CD4-positive, alpha-beta T cell treated with Interleukin-21 for 1 hour (primary cell): ENCODE data around the gene NLRC3.

Experiments
- DNase-seq: peaks from one replicate; pipeline ENCODE4 v3.0.0-alpha.2; 2020

Gene NLRC3

DNA sequence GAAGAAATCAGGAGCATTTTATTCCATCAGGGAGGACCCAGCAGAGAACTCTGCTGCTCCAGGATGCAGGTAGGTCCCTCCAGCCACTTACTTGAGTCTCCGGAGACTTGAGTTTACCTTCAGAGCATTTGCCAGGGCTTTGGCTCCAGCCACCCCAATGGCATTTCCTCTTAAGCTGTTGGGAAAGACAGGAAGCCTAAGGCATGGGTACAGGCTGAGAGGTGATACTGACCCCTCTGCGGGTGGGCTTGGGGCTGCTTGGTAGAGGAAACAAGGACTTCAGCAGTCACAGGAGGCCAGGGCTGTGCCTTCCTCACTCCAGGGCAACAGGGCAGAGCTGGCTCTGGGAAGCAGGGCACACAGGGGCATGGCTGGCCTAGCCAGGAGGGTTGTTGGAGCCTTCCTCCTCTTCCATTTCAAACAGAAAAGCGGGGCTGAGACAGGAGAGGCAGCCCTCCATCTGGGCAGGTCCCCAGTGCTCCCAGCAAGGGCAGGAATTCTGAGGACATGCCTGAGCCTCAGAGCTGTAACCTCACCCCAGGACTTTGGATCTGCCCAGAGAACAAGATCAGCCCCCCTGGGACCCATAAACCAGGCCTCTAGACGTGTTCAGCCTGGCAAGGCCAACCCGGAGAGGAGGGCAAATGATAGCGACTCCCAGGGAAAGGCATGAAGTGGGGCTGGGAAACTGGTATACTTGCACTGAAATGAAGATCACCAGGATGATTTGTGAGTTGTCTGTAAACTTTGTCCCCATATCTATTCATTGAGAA, 34.4 kb downstream of the NLRC3 start:
- no peak for DNase-seq

DNA sequence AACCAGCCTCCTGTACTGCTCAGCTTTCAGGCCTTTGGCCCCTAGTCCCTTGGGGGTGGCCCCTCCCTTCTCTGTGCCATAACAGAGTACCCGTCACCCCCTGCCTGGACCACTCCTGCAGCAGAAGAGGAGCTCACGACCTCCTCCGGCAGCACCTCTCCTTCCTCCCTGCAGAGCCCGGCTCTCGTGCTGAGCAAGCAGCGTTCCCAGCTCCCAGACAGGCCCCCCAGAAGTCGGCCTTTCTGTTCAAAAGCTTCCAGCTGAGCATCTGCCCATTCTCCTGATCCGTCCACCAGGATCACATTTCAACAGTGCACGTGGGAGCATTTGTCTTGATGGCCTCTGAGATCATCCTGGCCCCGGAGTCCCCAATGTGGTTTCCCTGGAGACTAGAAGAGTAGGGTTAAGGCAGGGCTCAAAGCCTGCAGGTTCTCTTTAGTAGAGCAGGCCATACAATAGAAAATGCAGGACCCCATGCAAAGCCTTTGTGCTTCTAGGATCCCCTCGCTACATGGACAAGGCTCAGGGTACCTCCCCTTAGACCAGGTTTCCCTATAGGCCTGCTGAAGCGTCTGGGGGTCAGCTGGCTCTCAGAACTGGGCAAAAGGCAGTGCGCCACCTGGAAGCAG, 35.6 kb downstream of the NLRC3 start:
- DNase-seq, result no peak

DNA sequence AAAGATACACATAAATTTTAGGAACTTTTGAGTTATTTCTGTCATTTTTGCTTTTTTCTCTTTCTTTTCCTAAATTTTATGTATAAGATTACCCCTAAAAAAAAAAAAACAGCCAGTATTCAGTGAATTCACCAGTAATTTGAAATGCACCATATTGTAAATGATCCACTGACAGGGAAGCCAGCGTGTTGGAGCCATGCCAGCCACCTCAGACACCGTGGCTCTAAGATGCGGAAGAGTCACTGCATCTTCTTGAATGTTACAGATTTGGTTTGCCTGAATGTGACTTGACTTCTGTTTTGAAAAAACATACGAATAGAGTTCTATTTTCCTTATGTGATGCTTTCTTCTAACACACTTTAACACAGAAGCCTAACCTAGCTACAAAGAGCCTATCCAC, 39.0 kb downstream of the NLRC3 start:
- no peak for DNase-seq

DNA sequence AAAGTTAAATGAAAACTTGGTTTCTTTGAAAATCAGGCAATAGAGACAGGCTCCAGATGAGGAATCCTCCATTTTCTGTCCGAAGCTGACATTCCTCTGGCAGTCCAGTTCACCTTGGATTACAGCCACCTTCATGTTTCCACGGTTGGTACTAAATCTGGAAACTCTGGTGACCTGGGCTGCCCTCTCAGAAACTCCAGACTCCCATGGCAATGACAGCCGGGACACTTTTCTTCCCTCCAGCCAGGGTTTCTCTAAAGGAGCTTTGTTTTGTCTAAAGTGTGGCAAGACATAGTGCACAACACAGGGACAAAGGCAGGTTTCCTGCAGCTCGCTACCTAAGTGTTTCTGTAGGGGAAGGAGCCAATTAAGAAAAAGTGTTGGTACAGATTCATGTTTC, 40.4 kb downstream of the NLRC3 start:
- DNase-seq, result no peak

DNA sequence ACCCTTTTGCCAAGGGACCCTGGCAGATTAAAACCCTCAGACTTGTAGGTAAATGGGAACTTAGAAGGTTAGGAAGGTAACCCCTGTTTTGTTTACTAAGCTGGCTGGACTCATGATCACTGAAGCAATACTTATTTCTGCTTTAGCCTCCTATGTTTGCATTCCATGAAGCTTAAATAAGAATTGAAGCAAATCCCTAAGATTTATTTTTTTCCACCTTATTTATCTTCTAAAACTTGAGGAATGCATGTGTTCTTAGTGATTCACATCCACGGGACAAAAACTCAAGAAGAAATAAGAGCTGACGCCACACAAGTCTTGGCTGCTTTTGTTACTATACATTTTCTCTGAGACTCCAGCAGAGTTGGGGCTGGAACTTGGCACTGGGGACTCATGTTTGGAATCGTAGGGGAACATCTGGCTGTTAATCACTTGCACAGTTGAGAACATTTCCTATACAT, 40.9 kb downstream of the NLRC3 start:
- DNase-seq, result no peak

DNA sequence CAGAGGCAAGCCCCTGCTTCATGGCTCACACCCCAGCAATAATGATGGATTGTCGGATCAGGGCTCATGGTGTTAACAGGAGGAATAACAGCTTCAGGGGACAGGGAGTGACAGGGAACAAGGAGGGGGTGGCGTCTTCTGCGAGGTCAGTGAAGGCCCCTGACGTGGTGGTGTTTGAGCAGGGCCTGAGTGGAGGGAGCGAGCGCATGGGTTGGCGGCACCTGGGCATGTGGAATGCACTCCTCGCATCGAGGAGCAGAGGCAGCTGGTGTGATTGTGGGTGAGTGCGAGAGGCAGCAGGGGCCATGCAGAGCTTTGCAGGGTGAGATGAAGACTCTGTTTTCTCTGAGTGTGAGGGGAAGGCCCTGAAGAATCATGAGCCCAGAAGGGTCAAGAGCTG, 43.1 kb downstream of the NLRC3 start:
- DNase-seq, result no peak

DNA sequence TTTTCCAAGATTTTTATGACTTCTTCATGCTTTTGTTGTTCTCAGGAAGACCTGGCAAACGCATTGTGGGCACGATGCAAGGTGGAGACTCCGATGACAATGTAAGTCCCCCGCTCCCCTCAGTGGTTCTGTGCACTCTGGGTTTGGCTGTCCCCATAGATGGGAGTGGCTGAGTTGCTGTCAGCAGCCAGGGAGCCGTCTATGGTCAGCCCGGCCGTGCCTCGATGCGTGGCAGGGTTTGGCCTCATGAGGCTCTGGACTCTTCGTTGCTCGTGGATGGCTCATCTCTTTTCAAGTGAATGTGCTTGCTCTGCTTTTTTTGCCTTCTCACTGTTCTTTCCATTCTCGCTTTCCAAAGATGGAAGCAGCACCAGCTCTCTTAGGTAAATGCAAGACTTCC, 44.5 kb downstream of the NLRC3 start:
- DNase-seq, result no peak

DNA sequence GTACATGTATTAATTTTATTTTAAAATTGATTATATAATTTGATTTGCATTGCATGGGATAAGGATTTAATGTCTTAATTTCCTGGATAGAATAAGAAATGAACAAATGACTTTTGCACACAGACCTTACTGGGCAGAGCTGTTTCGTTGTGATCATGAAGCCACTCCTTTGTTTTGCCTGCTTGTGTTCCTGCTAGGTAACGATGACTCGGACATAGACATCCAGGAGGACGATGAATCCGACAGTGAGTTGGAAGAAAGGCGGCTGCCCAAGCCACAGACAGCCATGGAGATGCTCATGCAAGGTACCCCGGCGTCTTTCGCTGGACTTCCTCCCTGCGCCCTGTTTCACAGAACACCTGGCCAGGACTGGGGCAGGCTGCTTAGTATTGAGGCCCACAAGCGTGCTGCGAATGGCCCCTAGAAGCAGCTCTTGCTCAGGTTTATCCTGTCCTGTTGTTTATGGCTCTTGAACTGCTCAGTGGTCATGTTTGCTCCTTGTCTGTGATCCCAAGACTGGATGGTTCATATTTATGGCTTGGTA, 46.8 kb downstream of the NLRC3 start:
- no peak for DNase-seq

DNA sequence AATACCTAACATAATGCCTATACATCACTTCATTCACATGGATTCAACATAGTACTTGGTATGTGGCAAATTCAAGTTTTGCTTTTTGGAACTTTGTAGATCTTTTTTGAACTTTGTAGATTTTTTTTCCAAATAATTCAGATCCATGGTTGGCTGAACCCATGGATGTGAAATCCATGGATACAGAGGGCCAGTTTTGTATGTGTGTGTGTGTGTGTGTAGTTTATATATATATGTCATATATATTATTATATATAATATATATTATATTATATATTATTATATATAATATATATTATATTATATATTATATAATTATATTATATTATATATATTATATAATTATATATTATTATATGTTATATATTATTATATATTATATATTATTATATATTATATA, 48.0 kb downstream of the NLRC3 start:
- no peak for DNase-seq

DNA sequence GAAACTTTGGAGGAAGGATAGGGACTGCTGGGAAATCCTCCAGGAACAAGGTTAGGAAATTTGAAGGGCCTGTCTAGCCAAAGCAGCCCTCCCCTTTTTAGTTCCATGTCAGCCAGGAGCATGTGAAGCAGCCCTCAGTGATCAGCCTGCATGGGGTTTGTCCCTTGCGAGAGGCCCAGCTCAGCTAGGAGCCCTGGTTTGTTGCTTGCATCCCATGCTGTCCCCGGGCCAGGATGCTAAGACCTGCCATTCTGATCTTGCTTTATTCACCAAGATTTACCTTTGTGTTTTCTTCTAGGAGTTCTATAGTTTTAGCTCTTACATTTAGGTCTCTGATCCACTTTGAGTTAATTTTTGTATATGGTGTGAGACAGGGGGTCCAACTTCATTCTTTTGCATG, 48.8 kb downstream of the NLRC3 start:
- DNase-seq, result no peak

DNA sequence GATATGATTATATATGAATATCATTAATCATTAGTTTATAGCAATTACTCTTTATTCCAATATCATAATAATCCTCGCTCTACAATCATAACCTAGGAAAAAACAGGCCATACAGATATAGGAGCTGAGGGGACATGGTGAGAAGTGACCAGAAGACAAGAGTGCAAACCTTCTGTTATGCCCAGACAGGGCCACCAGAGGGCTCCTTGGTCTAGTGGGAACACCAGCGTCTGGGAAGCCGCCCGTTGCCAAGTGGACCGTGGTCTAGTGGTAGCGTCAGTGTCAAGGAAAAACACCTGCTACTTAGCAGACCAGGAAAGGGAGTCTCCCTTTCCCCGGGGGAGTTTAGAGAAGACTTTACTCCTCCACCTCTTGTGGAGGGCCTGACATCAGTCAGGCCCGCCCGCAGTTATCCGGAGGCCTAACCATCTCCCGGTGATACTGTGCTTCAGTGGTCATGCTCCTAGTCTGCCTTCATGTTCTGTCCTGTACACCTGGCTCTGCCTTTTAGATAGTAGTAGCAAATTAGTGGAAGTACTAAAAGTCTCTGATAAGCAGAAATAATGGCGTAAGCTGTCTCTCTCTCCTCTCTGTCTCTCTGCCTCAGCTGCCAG, 49.9 kb downstream of the NLRC3 start:
- peak; percentile 63 for DNase-seq

DNA sequence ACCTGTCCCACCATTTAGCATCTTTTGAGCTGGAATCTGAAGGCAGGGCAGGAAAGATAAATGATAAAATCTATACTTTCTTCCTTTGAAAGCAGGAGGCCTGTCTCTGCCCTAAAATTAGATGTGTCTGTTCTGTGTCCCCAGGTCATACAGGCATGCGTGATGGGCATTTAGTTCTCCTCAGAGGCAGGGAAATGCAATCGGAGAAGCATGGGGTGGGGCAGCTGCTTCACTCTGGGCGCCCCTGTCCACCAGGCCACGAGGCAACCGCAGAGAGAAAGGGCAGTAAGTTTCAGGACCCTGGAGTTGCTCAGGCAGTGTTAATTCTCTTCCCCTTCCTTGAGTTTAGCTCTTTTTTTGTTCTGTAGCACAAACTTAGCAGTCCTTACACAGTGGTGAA, 51.3 kb downstream of the NLRC3 start:
- no peak for DNase-seq

DNA sequence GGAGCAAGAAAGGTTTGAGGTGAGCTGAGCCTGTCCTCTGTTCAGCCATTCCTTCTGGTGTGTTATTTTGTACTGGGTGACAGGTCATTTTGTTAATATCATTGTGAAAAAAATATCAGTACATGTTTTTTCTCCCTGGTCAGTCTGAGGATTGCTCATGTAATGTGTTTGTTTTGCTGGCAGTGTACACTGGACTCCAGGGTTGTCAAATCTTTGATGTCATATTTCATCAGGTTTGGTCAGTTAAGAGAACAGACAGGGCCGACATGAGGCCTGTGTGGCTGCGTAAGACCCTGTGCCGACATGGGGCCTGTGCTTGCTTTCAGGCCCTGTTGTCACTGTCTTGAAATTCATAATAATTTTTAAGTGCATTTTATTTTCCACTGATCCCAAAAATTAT, 53.9 kb downstream of the NLRC3 start:
- no peak for DNase-seq

DNA sequence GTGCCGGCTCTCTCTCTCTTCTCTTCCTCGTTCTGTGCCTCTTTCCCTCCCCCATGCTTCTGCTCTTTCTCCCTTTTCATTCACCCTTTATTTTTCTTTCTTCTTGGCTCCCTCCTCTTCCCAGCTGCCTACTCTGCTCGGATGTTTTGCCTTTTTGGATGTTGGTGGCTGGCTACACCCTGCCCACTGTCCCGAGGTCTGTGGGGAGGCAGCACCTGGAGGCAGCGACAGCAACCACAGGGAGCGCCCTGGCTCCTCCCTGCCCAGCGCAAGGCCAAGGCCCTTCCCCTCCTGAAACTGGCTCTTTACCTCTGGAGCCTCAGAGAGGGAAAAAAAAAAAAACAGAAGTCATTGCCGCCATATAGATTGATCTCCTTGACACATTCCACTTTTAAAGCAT, 56.4 kb downstream of the NLRC3 start:
- DNase-seq, result no peak

DNA sequence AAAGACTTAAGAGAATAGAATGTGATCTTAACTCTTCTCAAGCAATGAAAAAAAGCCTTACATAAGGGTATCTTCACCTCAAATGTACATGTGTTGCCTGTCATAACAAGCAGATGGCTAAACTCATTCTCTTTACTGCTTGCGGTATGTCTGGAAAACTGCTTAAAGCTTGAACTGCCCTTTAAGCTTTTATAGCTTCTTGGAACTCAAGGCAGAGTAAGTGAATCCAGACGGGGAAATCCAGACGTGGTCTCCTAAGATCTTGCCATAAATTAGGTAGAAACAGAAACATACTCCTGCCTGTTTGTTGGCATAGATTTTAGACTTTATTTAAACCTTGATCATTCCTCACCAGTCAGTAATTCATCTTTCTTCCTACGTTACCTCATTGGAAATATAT, 56.8 kb downstream of the NLRC3 start:
- no peak for DNase-seq

DNA sequence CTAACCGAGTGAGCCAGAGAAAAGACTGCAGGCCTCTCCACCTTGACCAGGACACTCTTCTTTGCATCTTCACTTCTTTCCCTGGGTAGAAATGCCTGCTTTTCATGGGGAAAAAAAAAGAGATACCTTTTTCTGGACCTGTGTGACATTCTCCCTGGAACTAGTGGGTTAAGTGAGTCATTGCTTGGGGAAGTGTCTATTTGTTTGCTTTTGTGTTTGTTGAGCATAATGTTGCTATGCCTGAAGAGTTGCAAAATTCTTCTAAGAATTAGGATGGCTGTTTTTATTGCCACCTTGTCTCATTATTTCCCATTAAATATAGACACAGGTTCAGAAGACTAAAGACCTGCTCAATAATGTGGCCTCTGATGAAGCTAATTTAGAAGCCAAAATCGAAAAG, 57.6 kb downstream of the NLRC3 start:
- no peak for DNase-seq

DNA sequence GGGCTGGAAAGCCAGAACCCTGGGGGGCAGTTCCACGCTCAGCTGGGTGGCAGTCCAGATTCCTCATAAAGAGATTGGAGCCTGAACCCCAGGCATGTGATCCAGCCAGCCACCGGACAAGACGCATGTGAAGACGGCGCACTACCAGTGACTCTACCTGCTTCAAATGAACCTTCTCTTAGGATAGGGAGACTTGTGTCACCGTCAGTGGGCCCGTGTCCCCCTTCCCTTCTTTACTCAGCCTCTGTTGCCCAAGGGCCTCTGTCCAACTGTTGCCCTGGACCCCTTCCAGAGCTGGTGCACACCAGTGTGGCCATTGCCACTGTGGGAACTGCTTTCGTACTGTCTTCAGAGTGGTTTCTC, 58.2 kb downstream of the NLRC3 start:
- DNase-seq, result no peak

DNA sequence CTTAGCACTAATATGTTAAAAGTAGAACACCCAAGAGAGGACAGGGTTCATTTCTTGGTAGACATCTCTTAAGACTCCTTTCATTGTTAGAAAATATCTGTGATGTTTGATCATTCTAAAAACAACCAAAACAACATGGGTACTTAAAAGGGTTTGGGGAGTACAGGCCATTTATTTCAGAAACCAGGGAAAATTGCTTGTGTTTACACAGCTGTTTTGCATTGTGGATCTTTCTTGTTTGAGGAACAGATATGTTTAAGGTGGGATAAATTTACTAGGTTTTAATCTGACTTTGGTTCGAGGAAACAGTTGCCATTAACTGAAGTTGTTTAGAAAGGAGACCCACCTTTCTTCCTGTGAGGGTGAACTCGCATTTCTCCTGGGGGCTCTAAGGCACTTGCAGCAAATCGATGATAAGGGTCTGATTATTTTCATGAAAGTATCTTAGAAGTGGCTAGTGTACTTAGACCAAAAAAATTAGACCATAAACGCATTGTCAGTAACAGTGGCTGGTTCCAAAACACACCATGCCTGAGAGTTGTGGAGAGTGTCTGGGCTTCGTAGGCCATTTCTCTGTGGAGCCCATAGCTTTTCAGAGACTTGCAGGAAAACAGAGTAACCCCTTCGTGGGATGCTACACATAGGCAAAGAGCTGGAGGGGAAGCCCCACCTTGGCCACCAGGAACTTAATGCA, 58.8 kb downstream of the NLRC3 start:
- no peak for DNase-seq

DNA sequence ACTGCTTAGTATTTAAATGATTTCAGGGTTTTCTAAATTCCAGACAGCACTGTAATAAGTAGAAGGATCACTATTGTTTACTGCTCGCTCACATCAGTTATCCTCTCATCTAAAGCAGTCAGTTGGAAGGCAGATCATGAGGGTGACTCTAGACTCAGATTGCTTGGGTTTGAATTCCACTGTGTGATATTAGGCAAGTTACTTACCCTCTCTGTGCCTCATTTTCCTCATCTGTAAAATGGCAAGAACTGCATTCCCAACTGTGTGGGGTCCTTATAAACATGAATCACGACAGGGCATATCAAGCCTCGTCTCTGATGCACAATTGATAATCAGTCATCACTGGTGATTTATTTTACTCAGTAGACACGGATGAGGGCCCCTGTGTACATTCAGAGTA, 61.3 kb downstream of the NLRC3 start:
- no peak for DNase-seq

DNA sequence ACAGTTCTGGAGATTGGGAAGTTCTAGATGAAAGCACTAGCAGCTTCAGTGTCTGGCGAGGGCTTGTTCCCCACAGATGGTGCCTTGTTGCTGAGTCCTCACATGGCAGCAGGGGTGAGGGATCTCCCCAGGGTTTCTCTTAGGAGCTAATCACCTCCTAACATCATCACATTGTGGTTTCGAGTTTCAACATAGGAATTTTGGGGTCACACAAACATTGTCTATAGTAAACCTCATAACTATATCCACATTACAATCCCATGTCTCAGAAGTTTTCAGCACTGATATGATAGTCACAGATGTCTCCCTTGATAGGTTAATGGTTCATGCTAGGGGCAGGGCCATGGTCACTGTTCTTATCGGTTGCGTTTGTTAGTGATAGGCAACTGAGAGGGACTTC, 62.6 kb downstream of the NLRC3 start:
- no peak for DNase-seq

DNA sequence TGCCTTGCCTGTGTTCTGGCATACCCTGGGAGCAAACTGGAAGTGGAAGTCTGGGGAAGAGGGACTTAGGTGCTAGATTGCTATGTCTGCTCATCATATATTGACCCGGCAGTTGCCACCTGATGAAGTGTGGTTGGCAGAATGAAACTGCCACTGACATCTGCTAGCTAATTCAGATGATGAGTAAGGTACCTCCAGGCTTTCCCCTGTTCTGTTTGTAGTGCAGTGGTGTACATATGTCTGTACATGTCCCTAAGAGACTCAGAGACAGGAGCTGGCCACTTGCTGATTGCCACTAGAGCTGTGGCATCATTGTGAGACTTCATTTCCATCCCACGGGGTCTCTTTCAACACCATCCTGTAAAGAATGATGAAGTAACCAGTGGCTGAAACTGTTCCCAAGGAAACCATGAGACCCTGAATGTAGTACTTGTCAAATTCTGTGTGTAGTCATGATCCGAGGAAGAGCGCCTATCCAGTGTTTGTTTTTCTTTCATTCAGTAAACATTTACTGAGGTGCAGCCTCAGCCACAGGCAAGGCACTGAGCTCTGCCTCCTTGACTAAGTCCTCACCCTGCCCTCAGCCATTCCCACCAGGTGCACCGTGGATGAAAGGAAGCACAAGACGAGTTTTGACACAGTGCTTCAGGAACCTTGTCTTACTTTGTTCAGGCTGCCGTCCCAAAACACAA, 63.2 kb downstream of the NLRC3 start:
- DNase-seq, result no peak

DNA sequence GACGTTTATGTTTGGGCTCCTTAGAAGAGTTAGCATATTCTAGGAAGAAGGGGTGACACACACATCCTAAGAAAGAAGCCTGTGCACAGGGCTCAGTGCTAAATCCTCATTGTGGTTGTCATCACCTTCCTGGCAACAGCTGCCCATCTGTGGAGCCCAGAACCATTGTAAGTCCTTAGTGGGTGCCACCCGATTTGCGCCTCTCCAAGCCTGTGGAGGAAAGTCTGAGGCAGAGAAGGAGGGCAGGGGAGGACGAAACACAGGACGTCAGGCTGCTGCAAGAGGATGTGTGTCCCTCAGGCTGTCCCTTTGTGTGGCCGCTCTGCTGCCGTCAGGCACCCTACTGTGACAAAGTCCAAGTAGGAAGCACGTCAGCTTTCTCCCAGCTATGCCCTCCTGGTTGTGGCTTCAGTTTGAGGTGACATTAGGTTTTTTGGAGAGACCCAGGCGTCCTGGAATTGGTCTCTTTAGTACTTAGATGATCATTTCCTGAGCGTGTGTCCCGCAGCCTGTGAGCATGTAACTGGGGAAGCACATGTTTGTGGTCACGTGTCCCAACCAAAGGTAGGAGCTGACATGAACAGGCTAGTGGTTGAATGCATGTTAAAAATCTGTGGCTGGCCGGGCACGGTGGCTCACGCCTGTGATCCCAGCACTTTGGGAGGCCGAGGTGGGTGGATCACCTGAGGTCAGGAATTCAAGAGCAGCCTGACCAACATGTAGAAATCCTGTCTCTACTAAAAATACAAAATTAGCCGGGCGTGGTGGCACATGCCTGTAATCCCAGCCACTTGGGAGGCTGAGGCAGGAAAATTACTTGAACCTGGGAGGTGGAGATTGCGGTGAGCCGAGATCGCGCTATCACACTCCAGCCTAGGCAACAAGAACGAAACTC, 65.7 kb downstream of the NLRC3 start:
- DNase-seq, result no peak
